ENCODE measurements around the gene VKORC1. TPM values are rescaled to one million over a fixed set of nuclear protein-coding genes. Genes with fewer than 3 reads are reported as not detected.

VKORC1 gene
- total and polyA plus RNA-seq, 2 of the 4 experiments (the other 2 are of a cell fraction): 65.2 to 317 TPM

DNA sequence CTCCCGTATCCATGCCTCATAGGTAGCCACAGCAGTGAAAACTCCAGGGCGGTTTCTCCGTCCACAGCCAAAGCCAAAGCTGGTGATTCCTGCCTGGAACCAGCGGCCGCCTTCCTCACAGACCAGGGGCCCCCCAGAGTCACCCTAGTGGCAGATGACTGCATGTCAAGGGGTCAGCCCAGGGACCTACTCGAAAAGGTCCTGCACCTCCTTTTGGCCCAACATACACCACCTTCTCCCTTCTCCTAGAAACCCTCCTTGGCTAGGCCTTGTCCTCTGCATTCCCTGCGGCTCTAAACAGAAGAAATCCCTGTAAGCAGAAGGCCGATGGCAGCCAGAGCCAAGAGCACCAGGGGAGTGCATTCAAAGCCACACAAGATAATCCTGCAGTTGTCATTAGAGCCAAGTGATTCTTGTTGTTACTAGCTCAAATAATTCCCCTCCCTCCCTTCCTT is 49.1 kb upstream of the VKORC1 start:
- intact Hi-C loops (cut with micrococcal nuclease) (loop anchor here (2.0 kb wide), 1 partner anchor 27 kb away; the partner anchor contains the start of gene KAT8), dilution Hi-C loops (cut with HindIII; ENCODE audit: low sequenced_read_pairs, unreplicated experiment) (no loop called here), in situ Hi-C loops (cut with MboI; ENCODE audit: low sequenced_read_pairs) (no loop called here)
- no TSS peak for BruUV-seq (replicated peaks)
- 90% methylated on average over 5 of the region's 8 CpGs; no CpG with 5 or more reads in 1 of the 2 experiments for WGBS, 2 experiments (ENCODE audit: extremely low coverage in 2 of 2, insufficient read length in 1 of 2)
- Histone ChIP-seq H2BK15ac (ENCODE audit: low read depth, low read length) (no peak overlapping the region), H2BK120ac (ENCODE audit: low read depth, low read length) (no peak overlapping the region), H4K5ac (ENCODE audit: low read depth, low read length) (no peak overlapping the region), H3K18ac (ENCODE audit: low read depth, low read length) (no peak overlapping the region), H3K27ac (ENCODE audit: insufficient read depth, low read length) (no peak overlapping the region), H3K9me3 (ENCODE audit: control insufficient read depth, insufficient read depth, low read length) (no peaks in the 10 kb centered on the region), H4K91ac (ENCODE audit: insufficient read depth, low read depth, low read length) (no peak overlapping the region), H2AK5ac (ENCODE audit: low read depth, low read length) (no peak overlapping the region), H3K4me2 (ENCODE audit: low read depth, low read length) (no peak overlapping the region), H4K8ac (ENCODE audit: low read depth in 2 of 2, low read length in 2 of 2) (no peak overlapping the region), H4K20me1 (ENCODE audit: insufficient read depth, low read length) (no peaks in the 10 kb centered on the region; the same call in 1 of the 2 replicates), H3K27me3 (ENCODE audit: control insufficient read depth, insufficient read depth, low read length) (peaks cover 23% of the 10 kb centered on the region), H3K56ac (ENCODE audit: extremely low read depth, insufficient read depth, low read length) (no peak overlapping the region), H2AFZ (replicated peaks; ENCODE audit: low read length, poor library complexity) (no peak overlapping the region), H2BK5ac (ENCODE audit: low read depth, low read length, poor library complexity, severe bottlenecking) (no peak overlapping the region), H3K4me3 (ENCODE audit: insufficient read depth, low read depth, low read length) (no peak overlapping the region), H3K9ac (ENCODE audit: low read depth, low read length) (no peak overlapping the region), H3K14ac (replicated peaks; ENCODE audit: low read depth, low read length) (no peak overlapping the region), H3K4me1 (ENCODE audit: control insufficient read depth, insufficient read depth, low read length) (peaks cover 12% of the 10 kb centered on the region), H3K9me1 (ENCODE audit: insufficient read depth, low read length) (0 out of 2 replicates have a peak, but pooled peaks cover 4% of the 10 kb centered on the region), H2BK20ac (ENCODE audit: low read depth, low read length) (no peak overlapping the region), H3K4ac (ENCODE audit: low read depth, low read length) (no peak overlapping the region), H3K36me3 (ENCODE audit: control insufficient read depth, insufficient read depth, low read length) (no peaks in the 10 kb centered on the region), H2AK9ac (replicated peaks; ENCODE audit: low read depth, low read length, poor library complexity) (no peak overlapping the region), H3K23ac (ENCODE audit: low read depth, low read length) (no peak overlapping the region), H3K79me1 (ENCODE audit: low read depth in 1 of 2, low read length in 2 of 2) (peaks cover 0 to 4% of the 10 kb centered on the region in 2 experiments; a peak in 1 of 4 replicates)
- DNase-seq: no peak
- ChIA-PET CTCF (interaction anchor here (0.6 to 2.2 kb wide), 2 partner anchors 14 to 237 kb away, joined by 3 to 13 read pairs; no protein-coding TSS in a partner anchor), POLR2A (ENCODE audit: unreplicated experiment) (no interaction called here)
- TF ChIP-seq RAD21 (IDR thresholded peaks at IDR 0.05; ENCODE audit: low read length): no peak
- TF ChIP-seq MXI1 (IDR thresholded peaks at IDR 0.05; ENCODE audit: borderline replicate concordance, low read depth, low read length): no peak
- no peak for TF ChIP-seq RCOR1 (IDR thresholded peaks at IDR 0.05; ENCODE audit: insufficient replicate concordance, low read length)
- no peak for ATAC-seq (ENCODE audit: low read depth)
